CD4-positive, alpha-beta T cell treated with Interleukin-15 for 4 hours (primary cell): ENCODE results near the gene LRATD1.

Source experiments
- DNase-seq: peaks from one replicate; pipeline ENCODE4 v3.0.0-alpha.2; 2020; ENCODE audit warnings: low spot score

LRATD1 gene

DNA sequence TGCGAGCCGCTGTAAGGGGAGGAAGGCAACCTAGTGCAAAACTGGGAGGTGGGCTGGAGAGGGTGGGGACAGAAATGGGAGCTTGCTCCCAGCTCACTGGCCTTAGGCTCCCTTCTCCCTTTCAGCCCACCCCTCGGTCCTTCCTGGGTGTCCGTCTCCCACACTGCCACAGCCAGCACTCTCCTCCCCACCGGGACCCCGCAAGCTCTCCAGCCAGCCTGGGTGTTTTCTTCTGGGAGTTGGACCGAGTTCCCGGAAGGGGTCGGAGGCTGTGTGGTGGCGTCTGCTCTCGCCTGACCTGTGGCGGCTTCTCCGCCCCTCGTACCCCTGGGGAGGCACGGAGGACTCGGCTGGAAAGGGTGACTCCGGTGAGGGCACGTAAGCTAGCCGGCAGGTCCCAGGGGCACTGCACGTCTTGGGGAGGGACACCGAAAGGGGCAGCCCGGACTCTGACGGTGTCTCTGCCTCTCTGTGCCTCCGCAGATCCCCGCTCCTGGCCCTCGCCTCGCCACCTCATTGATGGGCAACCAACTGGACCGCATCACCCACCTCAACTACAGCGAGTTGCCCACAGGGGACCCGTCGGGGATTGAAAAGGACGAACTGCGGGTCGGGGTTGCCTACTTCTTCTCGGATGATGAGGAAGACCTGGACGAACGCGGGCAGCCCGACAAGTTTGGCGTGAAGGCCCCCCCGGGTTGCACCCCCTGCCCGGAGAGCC lies 1.1 kb downstream of the LRATD1 start:
- DNase-seq = no peak

DNA sequence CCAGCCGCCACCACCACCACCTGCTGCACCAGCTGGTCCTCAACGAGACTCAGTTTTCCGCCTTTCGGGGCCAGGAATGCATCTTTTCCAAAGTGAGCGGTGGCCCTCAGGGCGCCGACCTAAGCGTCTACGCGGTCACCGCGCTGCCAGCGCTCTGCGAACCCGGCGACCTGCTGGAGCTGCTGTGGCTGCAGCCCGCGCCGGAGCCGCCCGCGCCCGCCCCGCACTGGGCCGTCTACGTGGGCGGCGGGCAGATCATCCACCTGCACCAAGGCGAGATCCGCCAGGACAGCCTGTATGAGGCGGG lies 1.6 kb downstream of the LRATD1 start:
- no peak for DNase-seq

- no peak for DNase-seq
These were observed 2.2 kb downstream of the LRATD1 start for GRCh38 chr2:14634489-14635390.

DNA sequence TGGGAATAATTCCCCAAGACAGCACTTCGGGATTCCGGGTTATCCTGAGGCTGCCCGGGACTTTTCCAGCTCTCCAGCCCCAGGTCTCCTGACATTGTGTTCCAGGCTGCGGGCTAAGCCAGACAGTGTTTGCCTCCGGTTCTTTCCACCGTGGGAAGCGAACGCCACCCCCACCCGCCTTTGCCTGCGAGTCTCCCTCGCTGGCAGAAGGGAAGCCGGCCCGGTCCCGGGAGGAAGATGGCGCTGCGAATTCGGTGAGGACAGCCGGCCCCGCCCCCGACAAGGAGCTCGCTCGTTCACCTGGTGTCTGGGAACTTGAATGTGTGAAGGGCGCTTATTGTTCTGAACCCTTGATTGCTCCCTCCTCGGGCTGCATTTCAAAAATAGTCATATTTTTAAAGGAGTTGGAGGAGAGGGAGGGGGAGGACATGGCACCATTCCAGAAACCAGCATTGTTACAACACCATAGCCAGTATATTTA lies 2.9 kb downstream of the LRATD1 start:
- no peak for DNase-seq

DNA sequence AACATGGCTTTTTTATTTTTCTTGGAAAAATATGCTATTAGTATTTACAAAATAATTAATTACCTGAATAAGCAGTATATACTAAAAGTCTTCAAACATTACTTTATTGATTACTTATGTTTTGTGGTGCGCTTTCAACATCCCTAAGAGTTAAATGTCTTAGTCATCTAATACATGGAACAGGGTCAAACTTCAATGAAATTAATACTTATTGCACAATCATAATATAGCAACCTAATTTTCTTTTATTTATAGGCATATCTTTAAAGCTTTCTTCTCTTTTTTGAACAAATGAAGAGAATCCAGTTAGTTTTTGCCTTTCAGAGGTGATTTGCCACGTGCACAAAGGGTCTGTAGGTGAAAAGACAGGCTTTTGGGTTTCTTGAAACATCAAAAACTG lies 6.0 kb downstream of the LRATD1 start:
- no peak for DNase-seq

GRCh38 chr2:14641116-14641515 lies 8.6 kb downstream of the LRATD1 start:
- no peak for DNase-seq

DNA sequence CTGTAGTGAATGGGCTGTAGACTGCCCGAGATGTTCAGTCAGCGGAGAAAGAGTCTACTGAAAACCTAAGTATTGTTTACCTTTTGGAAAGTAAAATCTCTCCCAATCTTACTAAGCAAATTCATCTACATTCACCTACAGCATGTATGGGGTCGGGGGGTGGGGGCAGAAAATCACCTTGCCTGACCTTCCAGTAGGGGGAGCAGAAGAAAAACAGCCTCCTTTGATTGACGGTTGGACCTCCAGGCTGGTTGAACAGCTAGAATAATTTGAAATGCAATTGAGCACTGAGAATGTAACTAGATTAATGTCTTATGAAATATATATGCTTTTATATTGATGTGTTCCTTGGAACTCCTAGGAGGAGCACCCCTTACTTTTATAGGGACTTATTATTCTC lies 10.0 kb downstream of the LRATD1 start:
- no peak for DNase-seq

DNA sequence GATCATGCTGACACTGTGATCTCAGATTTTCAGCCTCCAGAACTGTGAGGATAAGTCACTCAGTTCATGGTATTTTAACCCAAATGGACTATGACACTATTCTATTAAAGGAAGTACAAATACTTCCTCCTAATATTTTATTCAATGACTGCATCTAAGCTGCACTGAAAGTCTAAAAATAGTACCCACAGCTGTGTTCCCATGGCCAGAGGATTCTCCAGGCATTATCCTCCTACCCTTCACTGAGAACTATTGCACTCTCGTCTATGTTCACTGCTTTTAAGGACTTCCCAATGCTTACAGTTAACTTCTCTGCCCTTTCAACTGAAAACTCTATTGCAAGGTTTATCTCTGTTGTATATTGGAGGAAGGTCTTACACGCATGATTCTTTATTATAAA lies 15.2 kb downstream of the LRATD1 start:
- DNase-seq = no peak

DNA sequence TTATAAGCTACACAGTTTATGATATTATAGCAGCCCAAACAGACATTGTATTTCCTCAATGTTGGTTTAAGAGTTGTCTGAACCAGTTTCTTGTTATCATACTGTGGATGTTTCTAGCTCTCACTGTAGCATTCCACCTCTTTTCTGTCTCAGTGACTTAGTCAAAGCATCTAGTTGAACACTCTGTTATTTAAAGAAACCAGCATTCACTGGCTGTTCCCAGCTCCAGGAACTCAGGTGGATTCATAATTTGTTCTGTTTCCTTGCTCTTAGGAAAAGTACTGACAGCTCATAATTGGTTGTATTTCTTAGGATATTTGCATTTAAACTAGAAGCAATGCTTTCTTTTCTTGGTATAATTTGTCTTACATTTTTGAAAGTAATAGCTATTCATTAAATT lies 17.5 kb downstream of the LRATD1 start:
- DNase-seq = no peak

DNA sequence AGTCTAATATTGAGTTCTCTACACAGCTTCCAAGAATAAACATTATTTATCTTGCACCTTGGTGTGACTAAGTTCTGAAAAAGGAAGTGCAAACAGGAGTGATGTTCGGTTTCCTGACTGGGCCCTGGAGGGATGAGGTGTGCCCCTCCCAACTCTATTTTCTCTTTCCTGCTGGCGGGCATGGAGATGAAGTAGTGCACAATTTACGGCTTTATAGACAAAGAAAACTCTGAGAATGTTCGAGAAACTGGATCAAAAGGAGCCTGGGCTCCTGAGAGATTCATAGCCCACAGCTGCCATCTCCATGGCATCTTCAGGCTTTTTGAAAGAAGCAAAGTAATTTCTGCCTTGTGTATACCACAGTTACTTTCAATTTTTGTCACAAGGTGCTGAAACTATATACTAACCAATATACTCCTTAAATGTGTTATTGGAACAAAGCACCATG lies 22.3 kb downstream of the LRATD1 start:
- DNase-seq = no peak

DNA sequence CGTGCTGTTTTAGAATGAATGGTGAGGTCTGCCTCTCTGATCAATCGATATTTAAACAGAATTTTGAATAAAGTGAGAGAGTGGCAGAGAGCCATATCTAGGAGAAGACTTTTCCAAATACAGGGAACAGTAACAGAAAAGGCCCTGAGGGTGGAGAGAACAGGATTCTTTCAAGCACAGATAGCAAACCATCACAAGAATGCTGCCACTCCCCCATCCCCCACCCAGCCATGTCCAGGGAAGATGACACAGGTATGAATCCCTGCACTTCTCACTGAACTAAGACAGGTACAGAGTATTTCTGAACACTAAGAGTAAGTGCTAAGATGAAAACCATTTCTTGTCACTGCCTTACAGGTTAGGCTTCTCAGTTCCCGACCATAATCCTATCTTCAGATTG lies 23.6 kb downstream of the LRATD1 start:
- DNase-seq = no peak

DNA sequence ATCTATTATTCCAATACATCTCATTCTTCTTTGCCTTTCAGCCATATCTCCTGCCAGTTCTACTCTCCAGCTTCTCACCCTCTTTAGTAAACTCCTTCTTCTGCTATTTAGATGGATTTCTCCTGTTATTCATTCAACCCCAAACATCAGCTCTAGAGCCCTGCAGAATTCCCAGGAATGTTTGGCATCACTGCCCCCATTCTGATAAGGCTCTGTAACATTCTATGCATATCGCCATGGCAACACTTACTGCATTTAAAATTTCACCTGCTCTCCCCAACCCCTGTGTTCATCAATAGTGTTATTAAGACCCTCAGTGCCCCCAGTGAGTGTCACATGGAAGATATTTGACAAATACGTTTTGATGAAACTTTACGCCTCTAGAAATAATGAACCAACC lies 28.6 kb downstream of the LRATD1 start:
- DNase-seq = no peak

- no peak for DNase-seq
These were observed 40.9 kb downstream of the LRATD1 start for GRCh38 chr2:14673351-14673875.

DNA sequence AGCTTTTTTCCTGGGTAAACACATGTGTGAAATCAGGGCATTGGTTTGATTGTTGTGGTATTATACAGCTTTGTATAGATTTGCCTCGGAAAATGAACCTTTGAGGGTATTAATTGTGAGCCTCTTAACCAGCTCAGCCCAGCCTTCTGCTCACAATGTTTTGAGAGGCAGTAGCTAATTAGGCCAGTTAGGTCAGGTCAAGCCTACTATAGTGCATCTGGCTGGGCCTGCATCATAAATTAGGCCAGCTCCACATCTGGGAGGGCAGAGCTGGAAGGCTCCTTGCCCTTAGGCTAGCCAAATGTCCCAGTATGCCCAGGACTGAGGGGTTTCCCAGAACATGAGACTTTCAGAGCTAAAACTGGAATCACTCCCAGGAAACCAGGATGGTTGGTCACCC lies 43.0 kb downstream of the LRATD1 start:
- no peak for DNase-seq

GRCh38 chr2:14676371-14676770 lies 43.9 kb downstream of the LRATD1 start:
- DNase-seq = no peak

GRCh38 chr2:14677039-14677438 lies 44.5 kb downstream of the LRATD1 start:
- no peak for DNase-seq

DNA sequence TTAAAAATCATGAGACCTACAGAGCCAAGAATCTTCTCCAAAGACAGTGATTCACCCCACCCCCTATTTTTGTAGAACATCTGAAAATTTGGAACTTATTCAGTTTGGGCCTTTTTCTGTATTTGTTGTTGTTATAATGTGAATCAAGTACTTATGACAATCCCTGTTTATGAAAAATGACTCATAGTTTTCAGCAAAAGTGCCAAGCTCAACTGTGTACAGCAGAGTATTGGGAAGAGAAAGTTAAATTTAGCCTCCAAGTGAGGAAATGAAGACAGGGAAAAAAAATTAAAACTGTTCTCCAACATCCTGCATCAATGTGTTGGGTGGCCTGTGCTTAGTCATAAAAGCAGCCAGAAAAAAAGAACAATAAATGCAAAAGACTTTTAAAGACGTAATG lies 46.2 kb downstream of the LRATD1 start:
- DNase-seq = no peak

DNA sequence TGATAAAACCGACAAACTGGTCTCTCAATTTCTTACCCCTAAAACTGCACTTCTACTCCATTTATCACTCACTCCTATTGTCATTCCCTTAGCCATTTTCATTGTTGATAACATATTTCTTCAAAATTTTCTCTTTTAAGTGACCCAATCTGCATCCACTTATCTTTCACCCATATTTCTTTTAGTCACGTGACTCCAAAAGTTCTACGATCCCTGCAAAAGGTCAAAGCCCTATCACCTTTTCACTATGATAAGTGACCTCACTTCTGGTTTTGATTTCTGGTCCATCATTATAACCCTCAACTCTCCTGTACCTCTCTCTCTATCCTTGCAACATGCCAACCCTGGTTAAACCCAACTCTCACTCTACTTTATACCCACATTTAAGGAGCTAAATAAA lies 49.1 kb downstream of the LRATD1 start:
- DNase-seq = no peak
